Osteoblast (primary cell): ENCODE data around the gene ASRGL1. TPM values are rescaled to one million over a fixed set of nuclear protein-coding genes. Genes with fewer than 3 reads are reported as not detected.
"Not testable (repeated sequence)": the region's sequence is repeated elsewhere in the genome, so short reads cannot be mapped to it uniquely, and the experiment has no call there.

Source experiments
- DNase-seq: peaks from one replicate; pipeline ENCODE4 v3.0.0; 2011; ENCODE audit warnings: low spot score, mixed read lengths; ENCODE audit not compliant: insufficient read length; ENCODE audit errors: missing footprints
- H2AFZ ChIP-seq: 2 replicates; pipeline ENCODE4 v1.6.0; 2011; ENCODE audit warnings: mild to moderate bottlenecking, low read length
- H3K27ac ChIP-seq: 2 replicates; pipeline ENCODE4 v1.5.1; 2011; ENCODE audit warnings: mild to moderate bottlenecking, low read depth, low read length, moderate library complexity
- H3K27me3 ChIP-seq: 2 replicates; pipeline ENCODE4 v1.6.0; 2012; ENCODE audit warnings: mild to moderate bottlenecking, control low read depth, inconsistent platforms, low read length, moderate library complexity; ENCODE audit not compliant: insufficient read depth
- H3K36me3 ChIP-seq: 2 replicates; pipeline ENCODE4 v1.5.1; 2011; ENCODE audit warnings: mild to moderate bottlenecking, low read length, control low read depth, moderate library complexity; ENCODE audit not compliant: insufficient read depth
- H3K4me1 ChIP-seq: 2 replicates; pipeline ENCODE4 v1.5.1; 2011; ENCODE audit warnings: mild to moderate bottlenecking, low read length, control low read depth, moderate library complexity; ENCODE audit not compliant: insufficient read depth
- H3K4me2 ChIP-seq: 2 replicates; pipeline ENCODE4 v1.6.0; 2011; ENCODE audit warnings: mild to moderate bottlenecking, low read length; ENCODE audit not compliant: insufficient read depth
- H3K4me3 ChIP-seq: fragments of 200-600 bp; sonication (generic); 3 replicates; pipeline ENCODE4 v1.5.1; 2012; ENCODE audit warnings: mild to moderate bottlenecking, low read length, inconsistent platforms; ENCODE audit not compliant: insufficient read depth
- H3K79me2 ChIP-seq: 2 replicates; pipeline ENCODE4 v1.6.0; 2012; ENCODE audit warnings: mild to moderate bottlenecking, low read length, control low read depth, inconsistent platforms; ENCODE audit not compliant: insufficient read depth
- H3K9me3 ChIP-seq: 2 replicates; pipeline ENCODE4 v1.5.1; 2011; ENCODE audit warnings: low read depth, low read length, control low read depth
- H4K20me1 ChIP-seq: 2 replicates; pipeline ENCODE4 v1.6.0; 2012; ENCODE audit warnings: mild to moderate bottlenecking, low read length, control low read depth; ENCODE audit not compliant: insufficient read depth
- total RNA-seq: library from RNA; depleted of rRNA; stranded (reverse); fragments of >200 nt; gene quantifications from 2 replicates; pipeline ENCODE4 v1.2.3, GENCODE V29; 2012
- TF ChIP-seq, protein P1 (sequence below): IDR thresholded peaks from 2 replicates; pipeline ENCODE4 v1.5.1; 2011; ENCODE audit warnings: mild to moderate bottlenecking, low read depth, low read length, moderate library complexity; ENCODE audit errors: extremely low read depth

ASRGL1 gene
- total RNA-seq, 1 donor = 0.36 TPM

DNA sequence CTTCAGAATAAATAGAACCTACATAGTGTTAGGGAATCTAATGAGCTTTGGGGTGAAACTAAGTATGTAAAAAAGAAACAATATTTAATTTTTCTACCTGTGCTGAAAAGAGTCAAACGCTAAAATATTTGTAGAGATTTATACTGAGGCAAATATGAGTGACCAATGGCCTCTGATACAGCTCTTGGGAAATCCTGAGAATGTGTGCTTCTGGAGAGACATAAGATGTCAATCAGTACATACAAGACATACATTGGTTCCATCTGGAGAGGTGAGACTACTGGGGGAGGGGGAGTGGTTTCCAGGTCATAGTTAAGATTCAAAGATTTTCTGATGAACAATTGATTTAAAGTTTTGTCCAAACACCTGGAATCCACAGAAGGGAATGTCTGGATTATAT lies 970 bp downstream of the ASRGL1 start:
- Histone ChIP-seq H3K4me2 (peak overlapping the region; percentile 86), H3K79me2 (no peaks in the 10 kb centered on the region), H3K27ac (no peak overlapping the region), H3K9me3 (no peaks in the 10 kb centered on the region), H3K4me1 (no peaks in the 10 kb centered on the region), H4K20me1 (no peaks in the 10 kb centered on the region), H2AFZ (no peak overlapping the region), H3K27me3 (peaks cover 37% of the 10 kb centered on the region), H3K4me3 (peak overlapping the region; percentile 76), H3K36me3 (no peaks in the 10 kb centered on the region)
- no peak for DNase-seq
- TF ChIP-seq, protein P1, sequence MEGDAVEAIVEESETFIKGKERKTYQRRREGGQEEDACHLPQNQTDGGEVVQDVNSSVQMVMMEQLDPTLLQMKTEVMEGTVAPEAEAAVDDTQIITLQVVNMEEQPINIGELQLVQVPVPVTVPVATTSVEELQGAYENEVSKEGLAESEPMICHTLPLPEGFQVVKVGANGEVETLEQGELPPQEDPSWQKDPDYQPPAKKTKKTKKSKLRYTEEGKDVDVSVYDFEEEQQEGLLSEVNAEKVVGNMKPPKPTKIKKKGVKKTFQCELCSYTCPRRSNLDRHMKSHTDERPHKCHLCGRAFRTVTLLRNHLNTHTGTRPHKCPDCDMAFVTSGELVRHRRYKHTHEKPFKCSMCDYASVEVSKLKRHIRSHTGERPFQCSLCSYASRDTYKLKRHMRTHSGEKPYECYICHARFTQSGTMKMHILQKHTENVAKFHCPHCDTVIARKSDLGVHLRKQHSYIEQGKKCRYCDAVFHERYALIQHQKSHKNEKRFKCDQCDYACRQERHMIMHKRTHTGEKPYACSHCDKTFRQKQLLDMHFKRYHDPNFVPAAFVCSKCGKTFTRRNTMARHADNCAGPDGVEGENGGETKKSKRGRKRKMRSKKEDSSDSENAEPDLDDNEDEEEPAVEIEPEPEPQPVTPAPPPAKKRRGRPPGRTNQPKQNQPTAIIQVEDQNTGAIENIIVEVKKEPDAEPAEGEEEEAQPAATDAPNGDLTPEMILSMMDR = no peak

DNA sequence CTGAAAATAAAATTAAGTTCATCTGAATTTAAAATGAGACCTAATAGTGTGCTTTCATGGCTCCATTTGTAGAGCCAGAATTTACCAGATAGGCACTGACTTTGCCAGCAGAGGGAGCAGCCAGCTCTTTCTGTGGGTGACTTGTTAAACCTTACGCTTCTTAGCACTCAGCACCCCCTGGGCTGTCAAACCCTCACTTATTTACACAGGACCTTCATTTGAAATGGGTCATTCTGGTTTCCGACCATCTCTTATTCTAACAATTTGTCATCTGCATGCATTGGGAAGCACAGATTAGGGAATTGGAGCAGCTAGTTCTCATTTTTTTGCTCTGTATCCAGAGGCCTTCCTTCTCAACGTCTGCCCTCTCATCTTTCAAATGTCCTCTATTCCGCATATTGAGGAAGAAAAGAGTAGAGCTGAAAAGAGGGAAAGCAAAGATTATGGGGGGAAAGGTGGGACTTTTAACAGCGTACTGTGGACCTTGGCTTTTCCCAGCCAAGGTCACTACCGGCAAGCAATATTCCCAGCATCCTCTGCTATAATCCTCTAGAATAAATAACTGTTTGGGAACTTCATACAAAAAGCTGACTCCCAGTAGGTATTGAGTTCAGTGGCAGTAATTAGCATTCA lies 3.1 kb downstream of the ASRGL1 start:
- H3K4me3 ChIP-seq = no peak overlapping the region
- H4K20me1 ChIP-seq = no peaks in the 10 kb centered on the region
- H3K27ac ChIP-seq = no peak overlapping the region
- H3K36me3 ChIP-seq = no peaks in the 10 kb centered on the region
- TF ChIP-seq, protein P1 = peak; percentile 78
- H3K27me3 ChIP-seq = peaks cover 26% of the 10 kb centered on the region
- no peak overlapping the region for H2AFZ ChIP-seq
- H3K4me2 ChIP-seq = no peak overlapping the region
- H3K9me3 ChIP-seq = no peaks in the 10 kb centered on the region
- no peak for DNase-seq
- H3K4me1 ChIP-seq = no peaks in the 10 kb centered on the region
- no peaks in the 10 kb centered on the region for H3K79me2 ChIP-seq

DNA sequence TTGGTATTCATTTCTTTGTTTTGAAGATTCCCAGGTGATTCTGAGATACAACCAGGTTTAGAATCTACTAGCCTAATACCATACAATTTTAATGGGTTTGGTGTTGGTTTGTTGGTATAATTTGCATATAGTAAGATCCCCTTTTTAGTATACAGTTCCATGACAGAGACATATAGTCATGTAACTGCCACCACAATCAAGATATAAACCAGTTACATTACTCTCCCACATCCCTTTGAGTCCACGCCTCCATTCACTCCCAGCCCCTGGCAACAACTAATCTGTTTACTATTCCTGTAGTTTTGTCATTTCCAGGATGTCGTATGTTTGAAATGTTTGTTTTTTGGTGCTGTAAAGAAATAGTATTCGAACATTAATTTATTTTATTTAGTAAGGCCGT lies 4.3 kb downstream of the ASRGL1 start:
- Histone ChIP-seq H2AFZ (no peak overlapping the region), H3K79me2 (no peaks in the 10 kb centered on the region), H3K4me1 (no peaks in the 10 kb centered on the region), H3K9me3 (no peaks in the 10 kb centered on the region), H4K20me1 (no peaks in the 10 kb centered on the region), H3K4me2 (no peak overlapping the region), H3K4me3 (no peak overlapping the region), H3K27ac (no peak overlapping the region), H3K27me3 (peaks cover 15% of the 10 kb centered on the region), H3K36me3 (no peaks in the 10 kb centered on the region)
- TF ChIP-seq, protein P1 = no peak
- DNase-seq = no peak

DNA sequence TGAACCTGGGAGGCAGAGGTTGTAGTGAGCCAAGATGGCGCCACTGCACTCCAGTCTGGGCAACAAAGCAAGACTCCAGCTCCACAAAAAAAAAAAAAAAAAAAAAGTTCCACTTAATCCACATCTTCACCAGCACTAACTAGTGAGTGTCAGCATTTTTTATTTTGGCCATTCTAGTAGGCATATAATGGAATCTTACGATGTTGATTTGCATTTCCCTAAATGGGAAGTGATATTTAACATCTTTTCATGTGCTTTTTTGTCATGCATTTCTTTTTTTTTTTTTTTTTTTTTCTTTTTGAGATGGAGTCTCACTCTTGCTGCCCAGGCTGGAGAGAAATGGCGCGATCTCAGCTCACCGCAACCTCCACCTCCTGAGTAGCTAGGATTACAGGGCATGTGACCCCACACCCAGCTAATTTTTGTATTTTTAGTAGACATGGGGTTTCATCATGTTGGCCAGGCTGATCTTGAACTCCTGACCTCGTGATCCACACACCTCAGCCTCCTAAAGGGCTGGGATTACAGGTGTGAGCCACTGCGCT lies 6.5 kb downstream of the ASRGL1 start:
- H3K4me2 ChIP-seq, H3K27me3 ChIP-seq, H3K4me1 ChIP-seq, H2AFZ ChIP-seq, H3K9me3 ChIP-seq, DNase-seq, H3K4me3 ChIP-seq, H3K36me3 ChIP-seq, H4K20me1 ChIP-seq, H3K27ac ChIP-seq, H3K79me2 ChIP-seq: not testable (repeated sequence)
